ENCODE results near the gene DLG2.

The DLG2 gene

GRCh38 chr11:85517272-85517671 is 109.9 kb downstream of the DLG2 start:
- H3K36me3 Mint-ChIP-seq (ENCODE audit: low read depth) = peaks cover 8% of the 10 kb centered on the region
- H3K27me3 Mint-ChIP-seq (ENCODE audit: low read depth, poor library complexity) = peaks cover 3% of the 10 kb centered on the region
- TF ChIP-seq, protein P1, sequence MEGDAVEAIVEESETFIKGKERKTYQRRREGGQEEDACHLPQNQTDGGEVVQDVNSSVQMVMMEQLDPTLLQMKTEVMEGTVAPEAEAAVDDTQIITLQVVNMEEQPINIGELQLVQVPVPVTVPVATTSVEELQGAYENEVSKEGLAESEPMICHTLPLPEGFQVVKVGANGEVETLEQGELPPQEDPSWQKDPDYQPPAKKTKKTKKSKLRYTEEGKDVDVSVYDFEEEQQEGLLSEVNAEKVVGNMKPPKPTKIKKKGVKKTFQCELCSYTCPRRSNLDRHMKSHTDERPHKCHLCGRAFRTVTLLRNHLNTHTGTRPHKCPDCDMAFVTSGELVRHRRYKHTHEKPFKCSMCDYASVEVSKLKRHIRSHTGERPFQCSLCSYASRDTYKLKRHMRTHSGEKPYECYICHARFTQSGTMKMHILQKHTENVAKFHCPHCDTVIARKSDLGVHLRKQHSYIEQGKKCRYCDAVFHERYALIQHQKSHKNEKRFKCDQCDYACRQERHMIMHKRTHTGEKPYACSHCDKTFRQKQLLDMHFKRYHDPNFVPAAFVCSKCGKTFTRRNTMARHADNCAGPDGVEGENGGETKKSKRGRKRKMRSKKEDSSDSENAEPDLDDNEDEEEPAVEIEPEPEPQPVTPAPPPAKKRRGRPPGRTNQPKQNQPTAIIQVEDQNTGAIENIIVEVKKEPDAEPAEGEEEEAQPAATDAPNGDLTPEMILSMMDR (IDR thresholded peaks at IDR 0.05) = no peak
- DNase-seq = no peak
- no peak overlapping the region for H3K27ac Mint-ChIP-seq
- no peaks in the 10 kb centered on the region for H3K4me1 Mint-ChIP-seq
- H3K9me3 Mint-ChIP-seq = peaks cover 27% of the 10 kb centered on the region
- no peak overlapping the region for H3K4me3 Mint-ChIP-seq

- no peak for DNase-seq
- Mint-ChIP-seq H3K9me3 (no peaks in the 10 kb centered on the region), H3K27ac (no peak overlapping the region), H3K4me3 (no peak overlapping the region), H3K36me3 (ENCODE audit: low read depth) (no peaks in the 10 kb centered on the region), H3K27me3 (ENCODE audit: low read depth, poor library complexity) (no peaks in the 10 kb centered on the region), H3K4me1 (no peaks in the 10 kb centered on the region)
- TF ChIP-seq, protein P1 (IDR thresholded peaks at IDR 0.05) = no peak
Observed at GRCh38 chr11:85495918-85496317, 131.2 kb downstream of the DLG2 start.

- H3K27me3 Mint-ChIP-seq (ENCODE audit: low read depth, poor library complexity) = no peaks in the 10 kb centered on the region
- H3K4me1 Mint-ChIP-seq = no peaks in the 10 kb centered on the region
- H3K27ac Mint-ChIP-seq = no peak overlapping the region
- TF ChIP-seq, protein P1 (IDR thresholded peaks at IDR 0.05) = no peak
- H3K9me3 Mint-ChIP-seq = no peaks in the 10 kb centered on the region
- DNase-seq = no peak
- no peak overlapping the region for H3K4me3 Mint-ChIP-seq
- no peaks in the 10 kb centered on the region for H3K36me3 Mint-ChIP-seq (ENCODE audit: low read depth)
Observed at GRCh38 chr11:85494396-85494795, 132.7 kb downstream of the DLG2 start.

- Mint-ChIP-seq H3K27ac (no peak overlapping the region), H3K4me1 (peaks cover 4% of the 10 kb centered on the region), H3K36me3 (ENCODE audit: low read depth) (no peaks in the 10 kb centered on the region), H3K4me3 (no peak overlapping the region), H3K27me3 (ENCODE audit: low read depth, poor library complexity) (no peaks in the 10 kb centered on the region), H3K9me3 (peaks cover 12% of the 10 kb centered on the region)
- no peak for DNase-seq
- TF ChIP-seq, protein P1 (IDR thresholded peaks at IDR 0.05) = no peak
Observed at GRCh38 chr11:85485902-85486301, 141.2 kb downstream of the DLG2 start.

DNA sequence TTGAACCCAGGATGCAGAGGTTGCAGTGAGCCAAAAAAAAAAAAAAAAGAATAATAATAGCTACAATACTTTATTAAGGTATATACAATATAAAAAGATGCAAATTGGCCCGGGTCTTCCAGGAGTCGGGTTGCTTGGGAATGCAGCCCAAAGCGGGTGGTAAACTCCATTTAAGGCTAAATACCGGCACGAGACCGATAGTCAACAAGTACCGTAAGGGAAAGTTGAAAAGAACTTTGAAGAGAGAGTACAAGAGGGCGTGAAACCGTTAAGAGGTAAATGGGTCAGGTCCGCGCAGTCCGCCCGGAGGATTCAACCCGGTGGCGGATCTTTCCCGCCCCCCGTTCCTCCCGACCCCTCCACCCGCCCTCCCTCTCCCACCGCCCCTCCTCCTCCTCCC is 143.3 kb downstream of the DLG2 start:
- no peak for DNase-seq
- no peaks in the 10 kb centered on the region for H3K27me3 Mint-ChIP-seq (ENCODE audit: low read depth, poor library complexity)
- H3K27ac Mint-ChIP-seq = no peak overlapping the region
- peaks cover 4% of the 10 kb centered on the region for H3K4me1 Mint-ChIP-seq
- peaks cover 12% of the 10 kb centered on the region for H3K9me3 Mint-ChIP-seq
- H3K36me3 Mint-ChIP-seq (ENCODE audit: low read depth) = no peaks in the 10 kb centered on the region
- H3K4me3 Mint-ChIP-seq = no peak overlapping the region
- TF ChIP-seq, protein P1 (IDR thresholded peaks at IDR 0.05) = no peak

GRCh38 chr11:85481862-85482261 is 145.3 kb downstream of the DLG2 start:
- no peaks in the 10 kb centered on the region for H3K36me3 Mint-ChIP-seq (ENCODE audit: low read depth)
- no peak overlapping the region for H3K4me3 Mint-ChIP-seq
- H3K4me1 Mint-ChIP-seq = no peaks in the 10 kb centered on the region
- no peaks in the 10 kb centered on the region for H3K27me3 Mint-ChIP-seq (ENCODE audit: low read depth, poor library complexity)
- no peak overlapping the region for H3K27ac Mint-ChIP-seq
- TF ChIP-seq, protein P1 (IDR thresholded peaks at IDR 0.05) = no peak
- no peak for DNase-seq
- H3K9me3 Mint-ChIP-seq = peaks cover 12% of the 10 kb centered on the region

All from nephron progenitor cell (in vitro differentiated cells).